ENCODE measurements around the gene LSM14A.
"Not testable (repeated sequence)": the region's sequence is repeated elsewhere in the genome, so short reads cannot be mapped to it uniquely, and the experiment has no call there.

Gene LSM14A

DNA sequence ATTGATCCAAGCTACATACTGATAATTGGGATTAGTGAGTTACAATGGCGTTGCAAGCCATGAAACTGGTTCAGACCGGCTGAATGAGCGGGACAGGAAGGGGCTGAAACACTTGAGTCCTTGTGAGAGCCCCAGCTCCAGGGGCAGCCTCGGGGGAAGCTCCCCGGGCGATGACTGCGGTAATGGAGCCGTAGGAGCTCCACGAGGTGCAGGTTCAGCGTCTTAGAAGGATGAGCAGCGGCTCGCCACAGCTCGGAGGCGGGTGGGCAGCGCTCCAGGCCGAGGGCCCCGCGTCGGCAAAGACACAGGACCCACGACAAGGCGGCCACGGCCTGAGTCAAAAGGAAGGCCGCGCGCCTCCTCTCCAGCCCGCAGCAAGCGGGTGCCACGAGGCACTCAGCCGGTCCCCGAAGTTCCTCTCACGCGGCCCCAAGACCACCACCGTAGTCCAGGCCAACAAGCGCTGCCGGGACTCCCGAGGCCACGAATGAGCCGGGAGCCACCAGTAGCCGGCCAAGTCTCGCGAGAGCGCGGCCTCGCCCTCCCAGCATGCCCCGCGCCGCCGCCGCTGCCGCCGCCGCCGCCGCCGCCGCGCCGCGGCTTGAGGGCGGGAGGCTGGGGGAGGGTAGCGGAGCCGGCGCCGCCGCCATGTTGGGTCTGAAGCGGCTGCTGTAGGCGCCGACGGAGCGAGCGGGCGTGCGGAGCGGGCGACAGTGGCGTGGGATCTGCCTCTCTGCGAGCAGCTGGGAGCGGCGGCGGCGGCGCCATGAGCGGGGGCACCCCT lies at the start of gene LSM14A:
LSM14A (plus strand) TSS at position 628 of the 784 bp plus-strand sequence; CDS start at position 767, 139 bp downstream.
- peak; percentile 83 for DNase-seq (ENCODE audit: low read depth)

DNA sequence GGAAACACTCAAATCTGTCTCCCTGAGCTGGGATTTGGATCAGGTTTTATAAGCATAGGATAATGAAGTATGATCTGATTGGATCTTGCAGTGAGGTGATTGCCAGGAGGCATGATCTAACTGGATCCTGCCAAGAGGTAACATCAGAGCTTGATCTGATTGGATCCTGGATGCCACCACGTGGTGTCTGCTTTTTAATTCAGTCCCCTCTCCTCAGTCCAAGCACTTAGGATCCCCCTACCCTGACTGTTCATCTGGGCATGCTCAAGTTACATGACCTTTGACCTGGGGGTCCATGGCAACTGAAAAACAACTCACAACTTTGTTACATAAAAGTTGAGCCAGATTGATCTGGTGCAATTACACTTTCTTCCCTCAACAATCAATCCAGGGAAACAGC lies 47.5 kb upstream of the LSM14A start:
- DNase-seq (ENCODE audit: low read depth), result no peak

DNA sequence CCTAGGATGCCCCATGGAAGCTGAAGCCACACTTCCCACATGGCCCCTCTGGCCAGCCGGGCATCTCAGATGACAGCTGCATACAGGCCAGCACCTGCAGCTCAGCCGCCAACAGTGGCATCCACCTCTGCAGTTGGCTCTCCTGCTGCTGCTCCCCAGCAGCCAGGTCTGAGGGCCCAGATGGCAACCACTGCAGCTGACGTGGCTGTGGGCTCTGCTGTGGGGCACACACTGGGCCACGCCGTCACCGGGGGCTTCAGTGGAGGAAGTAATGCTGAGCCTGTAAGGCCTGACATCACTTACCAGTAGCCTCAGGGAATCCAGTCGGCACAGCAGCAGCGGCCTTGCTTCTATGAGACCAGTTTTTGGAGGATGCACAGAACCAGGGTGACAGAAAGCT lies 45.3 kb upstream of the LSM14A start:
- no peak for DNase-seq (ENCODE audit: low read depth)

DNA sequence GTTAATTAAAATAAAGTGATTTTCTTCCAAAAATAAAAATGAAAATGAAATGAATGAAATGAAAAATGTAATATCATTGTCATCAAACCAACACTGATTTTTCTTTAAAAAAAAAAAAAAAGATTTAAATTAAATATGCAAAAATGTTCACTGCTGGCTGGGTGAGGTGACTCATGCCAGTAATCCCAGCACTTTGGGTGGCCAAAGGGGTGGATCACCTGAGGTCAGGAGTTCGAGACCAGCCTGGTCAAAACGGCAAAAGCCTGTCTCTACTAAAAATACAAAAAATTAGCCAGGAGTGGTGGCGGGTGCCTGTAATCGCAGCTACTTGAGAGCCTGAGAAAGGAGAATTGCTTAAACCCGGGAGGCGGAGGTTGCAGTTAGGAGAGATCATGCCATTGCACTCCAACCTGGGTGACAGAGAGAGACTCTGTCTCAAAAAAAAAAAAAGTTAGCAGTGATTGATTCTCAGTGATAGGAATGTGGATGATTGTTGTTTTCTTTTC lies 44.6 kb upstream of the LSM14A start:
- DNase-seq (ENCODE audit: low read depth), result no peak

DNA sequence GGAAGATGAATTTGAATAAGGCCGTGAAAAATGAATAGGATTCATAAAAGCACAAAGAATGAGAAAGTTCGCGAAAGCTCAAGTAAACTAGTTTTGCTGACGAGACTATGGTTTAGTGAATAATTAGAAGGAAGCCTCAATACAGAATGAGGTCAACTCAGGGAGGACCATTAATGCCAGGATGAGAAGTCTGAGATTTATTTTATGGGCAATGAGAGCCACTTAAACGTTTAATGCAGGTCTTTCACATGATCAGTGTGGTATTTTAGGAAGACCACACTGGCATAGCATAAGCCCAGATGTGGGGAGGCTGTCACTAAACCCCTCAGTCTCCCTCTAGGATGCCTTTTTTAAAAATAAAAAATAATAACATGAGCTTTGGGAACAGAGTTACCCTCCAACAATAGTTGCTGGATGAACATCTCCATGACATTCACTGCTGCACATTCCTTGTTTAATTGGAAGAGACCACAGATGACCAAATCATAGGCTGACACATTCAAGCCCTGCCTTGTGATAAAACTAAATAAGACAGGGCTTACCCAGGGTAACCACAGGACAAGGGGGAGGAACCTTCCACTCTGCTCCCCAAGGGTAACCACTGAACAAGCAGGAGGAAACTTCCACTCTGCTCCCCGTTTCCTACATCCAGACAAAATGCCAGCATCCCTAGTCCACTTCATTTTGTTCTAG lies 43.6 kb upstream of the LSM14A start:
- no peak for DNase-seq (ENCODE audit: low read depth)

DNA sequence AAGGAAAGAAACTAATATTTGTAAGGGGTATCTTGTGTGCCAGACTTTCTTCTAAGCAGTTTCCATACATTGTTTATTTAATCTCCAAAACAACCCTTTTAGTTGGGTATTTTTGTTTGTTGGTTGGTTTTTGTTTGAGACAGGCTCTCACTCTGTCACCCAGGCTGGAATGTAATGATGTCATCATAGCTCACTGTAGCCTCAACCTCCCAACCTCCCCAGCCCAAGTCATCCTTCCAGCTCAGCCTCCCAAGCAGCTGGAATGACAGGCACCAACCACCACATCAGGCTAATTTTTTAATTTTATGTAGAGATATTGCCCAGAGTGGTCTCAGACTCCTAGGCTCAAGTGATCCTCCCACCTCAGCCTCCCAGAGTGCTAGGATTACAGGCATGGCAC lies 41.2 kb upstream of the LSM14A start:
- DNase-seq (ENCODE audit: low read depth), result no peak

DNA sequence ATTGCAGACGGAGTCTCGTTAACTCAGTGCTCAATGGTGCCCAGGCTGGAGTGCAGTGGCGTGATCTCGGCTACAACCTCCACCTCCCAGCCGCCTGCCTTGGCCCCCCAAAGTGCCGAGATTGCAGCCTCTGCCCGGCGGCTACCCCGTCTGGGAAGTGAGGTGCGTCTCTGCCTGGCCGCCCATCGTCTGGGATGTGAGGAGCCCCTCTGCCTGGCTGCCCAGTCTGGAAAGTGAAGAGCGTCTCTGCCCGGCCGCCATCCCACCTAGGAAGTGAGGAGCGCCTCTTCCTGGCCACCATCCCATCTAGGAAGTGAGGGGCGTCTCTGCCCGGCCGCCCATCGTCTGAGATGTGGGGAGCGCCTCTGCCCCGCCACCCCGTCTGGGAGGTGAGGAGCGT lies 40.2 kb upstream of the LSM14A start:
- not testable (repeated sequence) for DNase-seq (ENCODE audit: low read depth)

DNA sequence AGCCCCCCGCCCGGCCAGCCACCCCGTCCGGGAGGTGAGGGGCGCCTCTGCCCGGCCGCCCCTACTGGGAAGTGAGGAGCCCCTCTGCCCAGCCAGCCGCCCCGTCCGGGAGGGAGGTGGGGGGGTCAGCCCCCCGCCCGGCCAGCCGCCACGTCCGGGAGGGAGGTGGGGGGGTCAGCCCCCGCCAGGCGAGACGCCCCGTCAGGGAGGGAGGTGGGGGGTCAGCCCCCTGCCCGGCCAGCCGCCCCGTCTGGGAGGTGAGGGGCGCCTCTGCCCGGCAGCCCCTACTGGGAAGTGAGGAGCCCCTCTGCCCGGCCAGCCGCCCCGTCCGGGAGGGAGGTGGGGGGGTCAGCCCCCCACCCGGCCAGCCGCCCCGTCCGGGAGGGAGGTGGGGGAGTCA lies 39.6 kb upstream of the LSM14A start:
- not testable (repeated sequence) for DNase-seq (ENCODE audit: low read depth)

DNA sequence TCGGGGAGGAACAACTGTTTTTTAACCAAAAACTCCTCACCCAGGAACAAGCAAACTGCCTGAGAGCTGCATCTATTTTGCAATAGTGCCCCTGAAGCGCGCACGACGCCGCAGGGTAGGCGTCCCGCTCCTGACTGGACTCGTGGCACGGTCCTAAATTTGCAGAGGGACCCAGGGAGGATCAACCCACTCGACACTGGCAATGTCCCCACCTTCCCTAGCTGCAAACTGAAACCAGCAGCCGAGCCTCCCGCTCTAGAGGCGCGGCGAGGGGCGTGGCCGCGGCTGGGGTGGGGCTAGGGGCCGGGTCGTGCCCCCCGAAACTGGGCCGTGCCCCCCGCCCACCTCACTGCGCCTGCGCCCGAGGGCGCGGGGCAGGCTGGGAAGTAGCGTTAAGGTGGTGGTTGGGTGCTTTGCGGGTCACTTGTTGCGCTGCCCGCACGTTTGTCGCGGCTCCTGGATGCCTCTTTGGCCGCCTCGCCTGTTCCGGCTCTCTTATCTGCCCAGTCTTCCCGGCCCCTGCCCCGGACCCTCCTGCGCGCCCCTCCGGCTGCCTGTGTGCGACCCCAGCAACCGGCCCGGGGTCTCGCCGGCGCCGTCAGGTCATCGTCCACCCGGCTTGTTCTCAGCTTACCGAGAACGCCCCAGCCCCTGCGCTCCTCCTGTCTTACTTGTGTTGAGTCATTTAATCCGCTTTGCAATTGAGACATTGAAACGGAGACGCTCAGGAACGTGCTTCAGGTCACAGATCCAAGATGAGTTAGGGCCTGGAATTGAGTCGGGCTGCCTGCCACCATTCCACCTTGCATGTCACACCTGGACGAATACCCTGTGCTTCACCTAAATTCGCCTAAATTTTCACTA lies 37.9 kb upstream of the LSM14A start:
- DNase-seq (ENCODE audit: low read depth), result peak; percentile 51

DNA sequence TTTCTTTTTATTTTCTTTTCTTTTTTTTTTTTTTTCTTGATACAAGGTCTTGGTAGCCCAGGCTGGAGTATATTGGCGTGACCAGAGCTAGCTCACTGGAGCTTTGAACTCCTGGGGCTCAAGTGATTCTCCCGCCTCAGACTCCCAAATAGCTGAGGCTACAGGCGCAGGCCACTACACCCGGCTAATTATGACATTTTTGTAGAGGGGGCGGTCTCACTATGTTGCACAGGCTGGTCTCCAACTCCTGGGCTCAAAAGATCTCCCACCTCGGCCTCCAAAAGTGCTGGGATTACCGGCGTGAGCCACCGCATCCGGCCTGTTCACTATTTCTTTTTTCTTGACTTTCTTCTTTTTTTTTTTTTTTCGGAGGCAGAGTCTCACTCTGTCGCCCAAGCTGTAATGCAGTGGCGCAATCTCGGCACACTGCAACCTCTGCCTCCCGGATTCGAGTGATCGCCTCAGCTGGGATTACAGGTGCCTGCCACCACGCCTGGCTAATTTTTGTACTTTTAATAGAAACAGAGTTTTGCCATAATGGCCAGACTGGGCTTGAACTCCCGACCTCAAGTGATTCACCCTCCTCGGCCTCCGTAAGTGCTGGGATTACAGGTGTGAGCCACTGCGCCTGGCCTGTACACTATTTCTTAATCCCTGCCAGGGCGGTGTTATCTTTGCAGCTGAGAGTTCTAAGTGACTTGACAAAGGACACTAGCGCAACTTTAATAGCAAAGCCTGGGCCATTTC lies 37.1 kb upstream of the LSM14A start:
- peak; percentile 21 for DNase-seq (ENCODE audit: low read depth)

DNA sequence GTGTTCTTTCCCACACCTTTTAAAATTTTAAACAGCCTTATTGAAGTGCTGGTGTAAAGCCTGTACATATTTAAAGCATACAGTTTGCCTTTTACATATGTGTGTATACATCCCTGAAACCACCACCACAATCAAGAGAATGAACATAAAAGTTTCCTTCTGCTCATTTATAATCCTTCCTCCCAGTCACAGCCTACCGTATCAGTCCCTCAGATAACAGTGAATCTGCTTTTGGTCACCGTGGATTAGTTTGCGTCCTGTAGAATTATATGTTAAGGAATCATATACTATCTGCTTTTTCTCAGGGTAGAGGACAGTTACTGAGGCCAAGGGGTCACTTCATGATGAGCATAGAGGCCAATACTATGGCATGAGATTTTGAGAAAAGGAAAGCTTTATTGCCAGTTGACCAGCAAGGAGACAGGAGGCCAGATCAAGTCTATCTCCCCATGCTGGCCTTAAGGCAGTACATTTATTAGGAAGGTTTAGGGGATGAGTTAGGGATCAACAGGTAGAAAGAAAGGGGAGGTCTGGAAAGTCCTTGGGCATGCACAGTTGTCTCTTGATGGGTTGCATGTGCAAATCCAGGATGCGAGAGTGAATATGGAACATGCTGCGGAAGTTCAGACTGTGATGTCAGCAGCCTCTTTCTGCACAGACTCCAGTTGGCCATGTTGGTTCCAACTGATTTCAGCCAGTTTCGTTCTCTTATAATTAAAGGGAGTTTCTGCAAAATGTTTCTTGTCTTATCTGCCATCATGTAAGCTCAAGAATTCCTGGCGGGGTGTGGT lies 36.3 kb upstream of the LSM14A start:
- no peak for DNase-seq (ENCODE audit: low read depth)

DNA sequence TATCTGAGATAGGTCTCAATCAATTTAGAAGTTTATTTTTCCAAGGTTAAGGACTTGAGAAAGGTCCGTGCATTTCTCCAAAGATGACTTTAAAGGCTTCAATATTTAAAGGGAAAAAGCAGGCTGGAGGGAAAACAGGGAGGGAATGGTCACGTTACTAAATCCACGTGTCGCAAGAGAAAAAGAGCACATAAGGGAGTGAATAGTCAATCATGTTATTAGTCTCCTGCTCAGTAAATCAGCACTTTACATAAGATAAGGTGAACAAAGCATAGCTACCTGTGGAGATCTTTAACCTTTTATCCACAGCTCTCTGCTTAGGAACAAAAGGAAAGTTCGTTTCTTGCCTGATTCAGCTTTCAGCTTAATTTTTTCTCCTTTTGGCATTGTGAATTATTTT lies 31.3 kb upstream of the LSM14A start:
- DNase-seq (ENCODE audit: low read depth), result no peak

DNA sequence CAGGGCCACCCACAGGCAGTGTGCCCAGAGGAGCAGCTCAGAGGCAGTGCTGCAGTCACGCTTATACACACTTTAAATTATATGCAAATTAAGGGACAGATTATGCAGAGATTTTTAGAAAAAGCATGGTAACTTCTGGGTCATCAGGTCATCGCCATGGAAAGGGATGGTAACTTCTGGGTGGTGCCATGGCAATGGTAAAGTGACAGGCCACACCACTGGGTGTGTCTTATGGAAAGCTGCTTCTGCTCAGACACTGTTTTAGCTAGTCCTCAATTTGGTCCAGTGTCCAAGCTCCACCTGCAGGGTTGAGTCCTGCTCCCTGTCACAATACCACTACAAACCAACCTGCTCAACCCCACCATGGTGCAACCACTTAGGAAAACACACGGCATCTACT lies 29.9 kb upstream of the LSM14A start:
- no peak for DNase-seq (ENCODE audit: low read depth)

DNA sequence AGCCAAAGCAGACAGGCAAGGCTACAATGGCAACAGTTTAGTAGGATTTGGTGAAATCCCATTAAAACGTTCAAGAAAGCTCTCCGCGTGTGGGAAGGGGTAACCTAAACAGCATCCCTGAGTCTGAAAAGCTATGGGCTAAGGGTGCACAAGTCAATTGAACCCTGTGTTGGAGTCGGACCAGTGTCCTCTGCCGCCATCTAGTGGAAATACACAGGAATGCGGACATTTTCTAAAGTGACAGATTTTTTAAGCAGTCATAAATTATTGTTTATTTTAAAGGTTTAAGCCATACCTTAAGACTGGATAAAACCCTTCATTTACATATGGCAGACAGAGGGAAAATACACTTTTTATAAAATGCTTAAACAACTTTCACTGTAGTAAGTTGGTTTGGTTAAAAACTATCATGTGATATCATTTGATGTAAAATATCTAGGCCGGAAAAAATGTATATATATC lies 26.5 kb upstream of the LSM14A start:
- DNase-seq (ENCODE audit: low read depth), result peak; percentile 31

DNA sequence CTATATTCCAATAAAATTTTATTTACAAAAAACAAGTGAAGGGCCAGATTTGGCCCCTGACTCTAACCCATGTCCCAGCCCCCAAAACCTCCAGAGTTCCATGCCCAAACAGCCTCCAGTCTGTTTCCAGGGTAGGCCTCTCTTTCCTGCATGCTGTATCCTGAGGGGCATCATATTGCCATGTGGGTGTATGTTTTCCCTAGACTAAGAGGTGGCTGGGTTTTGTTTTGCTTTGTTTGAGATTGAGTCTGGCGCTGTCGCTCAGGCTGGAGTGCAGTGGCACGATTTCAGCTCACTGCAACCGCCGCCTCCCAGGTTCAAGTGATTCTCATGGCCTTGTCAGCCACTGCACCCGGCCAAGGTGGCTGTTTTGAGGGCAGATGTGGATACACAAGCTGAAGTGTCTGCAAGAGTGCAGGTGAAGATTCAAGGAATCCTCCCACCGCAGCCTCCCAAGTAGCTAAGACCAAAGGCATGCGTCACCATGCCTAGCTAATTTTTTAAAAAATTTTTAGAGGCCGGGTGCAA lies 23.6 kb upstream of the LSM14A start:
- no peak for DNase-seq (ENCODE audit: low read depth)

DNA sequence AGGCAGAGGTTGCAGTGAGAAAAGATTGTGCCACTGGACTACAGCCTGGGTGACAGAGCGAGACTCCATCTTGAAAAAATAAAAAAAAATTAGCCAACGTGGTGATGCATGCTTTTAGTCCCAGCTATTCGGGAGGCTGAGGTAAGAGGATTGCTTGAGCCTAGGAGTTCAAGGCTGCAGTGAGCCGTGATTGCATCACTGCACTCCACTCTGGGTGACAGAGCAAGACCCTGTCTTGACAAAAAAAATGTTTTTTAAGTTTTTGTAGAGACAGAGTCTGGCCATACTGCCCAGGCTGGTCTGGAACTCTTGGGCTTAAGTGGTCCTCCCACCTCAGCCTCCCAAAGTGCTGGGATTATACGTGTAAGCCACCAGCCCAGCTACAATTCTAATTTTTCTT lies 22.4 kb upstream of the LSM14A start:
- DNase-seq (ENCODE audit: low read depth), result no peak

DNA sequence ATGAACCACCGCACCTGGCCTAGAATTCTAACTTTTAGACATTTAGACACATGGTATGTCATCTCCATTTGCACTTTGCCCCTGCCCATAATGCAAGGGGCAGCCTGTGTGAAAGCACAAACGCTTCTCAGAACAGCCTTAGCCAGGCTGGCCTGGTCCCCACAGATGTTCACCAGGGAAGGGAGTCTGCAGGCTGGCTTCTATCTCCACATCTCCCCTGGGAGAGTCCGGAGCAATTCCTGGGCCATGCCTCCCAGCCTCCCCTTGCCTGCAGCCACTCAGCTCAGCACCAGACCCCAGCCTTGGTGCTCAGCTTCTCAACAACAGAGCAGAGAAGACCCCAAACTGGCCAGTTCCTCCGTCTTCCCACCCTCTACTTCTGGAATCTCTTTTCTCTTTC lies 21.7 kb upstream of the LSM14A start:
- no peak for DNase-seq (ENCODE audit: low read depth)

DNA sequence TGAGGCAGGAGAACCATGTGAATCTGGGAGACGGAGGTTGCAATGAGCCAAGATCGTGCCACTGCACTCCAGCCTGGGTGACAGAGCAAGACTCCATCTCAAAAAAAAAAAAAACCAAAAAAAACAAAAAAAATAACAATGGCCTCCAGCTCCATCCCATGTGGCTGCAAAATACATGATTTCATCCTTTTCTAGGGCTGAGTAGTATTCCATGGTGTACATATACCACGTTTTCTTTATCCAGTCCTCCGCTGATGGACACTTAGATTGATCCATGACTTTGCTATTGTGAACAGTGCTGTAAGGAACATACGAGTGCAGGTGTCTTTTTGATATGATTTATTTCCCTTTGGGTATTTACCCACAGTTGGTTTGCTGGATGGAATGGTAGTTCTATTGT lies 20.9 kb upstream of the LSM14A start:
- DNase-seq (ENCODE audit: low read depth), result no peak

DNA sequence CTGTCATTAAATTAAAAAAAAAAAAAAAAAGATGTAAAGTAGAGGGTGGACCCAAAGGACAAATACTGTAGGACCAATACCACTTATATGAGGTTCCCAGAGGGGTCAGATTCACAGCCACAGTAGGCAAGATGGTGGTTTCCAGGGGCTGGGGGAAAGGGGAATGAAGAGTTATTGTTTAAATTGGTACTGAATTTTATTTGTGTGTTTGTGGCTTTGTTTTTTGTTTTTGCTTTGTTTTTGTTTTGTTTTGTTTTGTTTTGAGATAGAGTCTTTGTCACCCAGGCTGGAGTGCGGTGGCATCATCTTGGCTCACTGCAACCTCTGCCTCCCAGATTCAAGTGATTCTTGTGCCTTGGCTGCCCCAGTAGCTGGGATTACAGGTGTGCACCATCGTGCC lies 17.9 kb upstream of the LSM14A start:
- no peak for DNase-seq (ENCODE audit: low read depth)

DNA sequence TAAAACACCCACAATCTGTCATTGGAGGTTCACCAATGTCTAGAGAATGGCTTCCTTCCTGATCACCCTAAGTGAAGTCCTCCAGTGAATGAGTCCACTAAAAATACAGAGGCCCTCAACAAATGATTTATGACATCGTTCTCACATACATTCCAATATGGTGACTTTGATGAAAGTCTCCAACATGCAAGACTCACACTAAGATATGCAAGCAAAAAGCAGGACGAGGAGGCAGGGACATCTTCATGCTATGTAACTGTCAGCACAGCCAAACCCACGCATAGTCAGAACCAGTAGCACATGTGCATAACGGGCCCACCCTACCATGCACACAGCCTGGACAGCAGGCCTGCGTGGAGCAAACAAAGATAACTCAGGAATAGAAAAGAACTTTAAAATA lies 16.6 kb upstream of the LSM14A start:
- DNase-seq (ENCODE audit: low read depth), result peak; percentile 19

DNA sequence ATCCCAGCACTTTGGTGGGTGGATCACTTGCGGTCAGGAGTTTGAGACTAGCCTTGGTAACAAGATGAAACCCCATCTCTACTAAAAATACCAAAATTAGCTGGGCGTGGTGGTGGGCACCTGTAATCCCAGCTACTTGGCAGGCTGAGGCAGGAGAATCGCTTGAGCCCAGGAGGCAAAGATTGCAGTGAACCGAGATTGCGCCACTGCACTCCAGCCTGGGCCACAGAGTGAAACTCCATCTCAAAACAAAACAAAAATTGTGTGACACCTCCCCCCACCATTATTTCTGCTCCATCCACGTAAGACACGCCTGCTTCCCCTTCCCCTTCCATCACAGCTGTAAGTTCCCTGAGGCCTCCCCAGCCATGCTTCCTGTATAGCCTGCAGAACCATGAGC lies 13.3 kb upstream of the LSM14A start:
- DNase-seq (ENCODE audit: low read depth), result not testable (repeated sequence)

All from amniotic epithelial cell (primary cell).